Calu3 (cell line): ENCODE data around the gene BAG2. TPM values are rescaled to one million over a fixed set of nuclear protein-coding genes. Genes with fewer than 3 reads are reported as not detected.

Source experiments
- BruUV-seq: library from RNA; stranded (reverse); fragments of 400-500 nt; replicated peaks from 2 replicates; lab custom pipeline; 2021; lab: Mats Ljungman, UMichigan
- CTCF ChIA-PET: fragments of 300-600 bp; sonication (Branson Sonifier 250); formaldehyde crosslinking; loops from one replicate; lab custom pipeline; 2022; ENCODE audit warnings: antibody characterized with exemption; lab: Charles Lee
- DNase-seq: peaks from one replicate; pipeline ENCODE4 v3.0.0; 2022
- H3K27ac Mint-ChIP-seq: one replicate; pipeline ENCODE4 v1.8.0; 2022; ENCODE audit warnings: mixed read lengths; ENCODE audit not compliant: unreplicated experiment
- H3K27me3 Mint-ChIP-seq: one replicate; pipeline ENCODE4 v1.8.0; 2022; ENCODE audit warnings: mixed read lengths; ENCODE audit not compliant: unreplicated experiment
- H3K36me3 Mint-ChIP-seq: one replicate; pipeline ENCODE4 v1.8.0; 2022; ENCODE audit warnings: mild to moderate bottlenecking, moderate library complexity, mixed read lengths; ENCODE audit not compliant: insufficient read depth, unreplicated experiment
- H3K4me1 Mint-ChIP-seq: one replicate; pipeline ENCODE4 v1.8.0; 2022; ENCODE audit warnings: mild to moderate bottlenecking, low read depth, mixed read lengths; ENCODE audit not compliant: unreplicated experiment
- H3K4me3 Mint-ChIP-seq: one replicate; pipeline ENCODE4 v1.8.0; 2022; ENCODE audit warnings: mild to moderate bottlenecking, low read depth, moderate library complexity, mixed read lengths; ENCODE audit not compliant: unreplicated experiment
- H3K9me3 Mint-ChIP-seq: one replicate; pipeline ENCODE4 v1.8.0; 2022; ENCODE audit warnings: low read depth, mixed read lengths; ENCODE audit not compliant: unreplicated experiment
- intact Hi-C: fragments of 100-400 bp; cut with micrococcal nuclease; formaldehyde crosslinking; loops from one replicate; pipeline ENCODE4 v1.10.0; 2022; ENCODE audit not compliant: unreplicated experiment
- total RNA-seq: library from RNA; stranded (reverse); gene quantifications from 2 replicates; pipeline ENCODE4 v1.2.3, GENCODE V29; 2022
- TF ChIP-seq, protein P1 (sequence below): fragments of 200-600 bp; IDR thresholded peaks from one replicate; pipeline ENCODE4 v1.8.0; 2022; ENCODE audit warnings: antibody characterized with exemption; ENCODE audit not compliant: unreplicated experiment

Gene BAG2
- total RNA-seq, 1 experiment from 2014 or later: 12.1 TPM

DNA sequence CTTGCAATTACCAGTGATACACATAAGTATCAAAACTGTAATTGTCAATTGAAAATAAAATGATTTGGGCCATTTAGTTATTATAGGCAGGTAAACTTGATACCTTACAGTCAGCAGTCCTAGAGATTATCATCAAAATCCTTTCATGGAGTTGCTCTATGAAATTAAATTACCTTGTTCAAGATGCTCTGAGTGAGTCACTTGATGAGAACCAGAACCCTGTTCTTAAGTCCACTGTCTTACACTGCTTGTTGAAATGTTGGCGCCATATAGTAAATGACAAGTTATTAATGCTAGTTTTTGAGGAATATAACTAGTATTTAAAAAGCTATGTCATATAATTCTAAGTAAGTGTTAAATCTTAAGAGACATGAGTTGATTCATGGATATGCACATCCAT lies 37.2 kb upstream of the BAG2 start:
- TF ChIP-seq, protein P1, sequence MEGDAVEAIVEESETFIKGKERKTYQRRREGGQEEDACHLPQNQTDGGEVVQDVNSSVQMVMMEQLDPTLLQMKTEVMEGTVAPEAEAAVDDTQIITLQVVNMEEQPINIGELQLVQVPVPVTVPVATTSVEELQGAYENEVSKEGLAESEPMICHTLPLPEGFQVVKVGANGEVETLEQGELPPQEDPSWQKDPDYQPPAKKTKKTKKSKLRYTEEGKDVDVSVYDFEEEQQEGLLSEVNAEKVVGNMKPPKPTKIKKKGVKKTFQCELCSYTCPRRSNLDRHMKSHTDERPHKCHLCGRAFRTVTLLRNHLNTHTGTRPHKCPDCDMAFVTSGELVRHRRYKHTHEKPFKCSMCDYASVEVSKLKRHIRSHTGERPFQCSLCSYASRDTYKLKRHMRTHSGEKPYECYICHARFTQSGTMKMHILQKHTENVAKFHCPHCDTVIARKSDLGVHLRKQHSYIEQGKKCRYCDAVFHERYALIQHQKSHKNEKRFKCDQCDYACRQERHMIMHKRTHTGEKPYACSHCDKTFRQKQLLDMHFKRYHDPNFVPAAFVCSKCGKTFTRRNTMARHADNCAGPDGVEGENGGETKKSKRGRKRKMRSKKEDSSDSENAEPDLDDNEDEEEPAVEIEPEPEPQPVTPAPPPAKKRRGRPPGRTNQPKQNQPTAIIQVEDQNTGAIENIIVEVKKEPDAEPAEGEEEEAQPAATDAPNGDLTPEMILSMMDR: no peak
- Mint-ChIP-seq H3K9me3 (no peaks in the 10 kb centered on the region), H3K27me3 (no peaks in the 10 kb centered on the region), H3K36me3 (no peaks in the 10 kb centered on the region), H3K4me1 (no peaks in the 10 kb centered on the region), H3K4me3 (no peak overlapping the region), H3K27ac (no peak overlapping the region)
- intact Hi-C loops: no loop called here
- no TSS peak for BruUV-seq
- DNase-seq: no peak
- CTCF ChIA-PET: interaction anchor here (0.5 kb wide), 1 partner anchor 8 kb away, joined by 3 read pairs; no protein-coding TSS in a partner anchor

DNA sequence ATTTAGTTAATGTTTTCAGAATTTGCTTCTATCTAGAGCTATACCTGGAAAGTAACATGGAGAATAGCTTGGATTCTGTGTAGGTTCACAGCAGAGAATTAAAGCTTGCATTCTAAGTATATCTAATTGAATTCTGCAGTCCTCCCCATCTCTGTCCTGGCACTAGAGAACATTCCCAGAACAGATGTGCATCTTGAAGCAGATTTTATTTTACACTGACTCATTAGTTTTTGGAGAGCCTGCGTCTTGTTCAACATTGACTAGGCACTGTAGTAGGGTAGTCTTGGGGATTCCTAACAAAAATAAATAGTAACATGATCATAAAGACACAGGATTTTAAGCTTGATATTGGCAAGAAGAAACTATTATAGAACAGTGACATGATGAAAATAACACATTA lies 36.2 kb upstream of the BAG2 start:
- H3K9me3 Mint-ChIP-seq: no peaks in the 10 kb centered on the region
- CTCF ChIA-PET: no interaction called here

DNA sequence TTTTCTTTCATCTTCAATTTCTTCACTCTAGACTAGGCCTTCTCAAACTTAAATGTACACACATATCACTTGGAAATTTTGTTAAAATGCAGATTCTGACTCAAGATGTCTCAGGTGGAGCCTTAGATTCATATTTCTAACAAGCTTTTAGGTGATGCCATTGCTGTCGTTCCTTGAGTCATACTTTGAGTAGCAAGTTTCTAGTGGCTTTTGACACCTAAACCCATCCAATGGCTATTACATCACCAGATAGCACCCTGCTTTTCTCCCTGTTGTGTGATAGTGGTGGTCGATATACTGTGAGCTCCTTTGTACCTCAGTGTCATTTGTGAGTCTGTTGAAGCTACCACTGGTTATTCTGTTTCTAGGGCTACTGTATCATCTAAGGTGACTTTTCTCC lies 34.8 kb upstream of the BAG2 start:
- intact Hi-C loops: no loop called here
- CTCF ChIA-PET: no interaction called here
- TF ChIP-seq, protein P1: no peak

More for the DNA sequence above, 36.2 kb upstream of the BAG2 start:
- no peaks in the 10 kb centered on the region for H3K27me3 Mint-ChIP-seq
- TF ChIP-seq, protein P1: no peak
- H3K27ac Mint-ChIP-seq: no peak overlapping the region
- H3K4me1 Mint-ChIP-seq: no peaks in the 10 kb centered on the region
- H3K36me3 Mint-ChIP-seq: no peaks in the 10 kb centered on the region
- DNase-seq: no peak
- no peak overlapping the region for H3K4me3 Mint-ChIP-seq
- intact Hi-C loops: no loop called here
- BruUV-seq: no TSS peak

DNA sequence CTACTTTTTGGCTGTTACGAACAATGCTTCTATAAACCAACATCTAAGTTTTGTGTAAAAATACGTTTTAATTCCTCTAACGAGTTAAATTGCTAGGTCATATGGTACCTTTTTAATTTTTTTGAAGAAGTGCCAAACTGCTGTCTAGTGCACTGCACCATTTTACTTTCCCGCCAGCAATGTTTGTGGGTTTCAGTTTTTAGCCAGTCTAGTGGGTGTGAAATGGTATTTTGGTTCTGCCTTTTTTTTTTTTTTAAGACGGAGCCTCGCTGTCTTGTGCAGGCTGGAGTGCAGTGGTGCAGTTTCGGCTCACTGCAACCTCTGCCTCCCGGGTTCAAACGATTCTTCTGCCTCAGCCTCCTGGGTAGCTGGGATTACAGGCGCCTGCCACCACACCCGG lies 34.1 kb upstream of the BAG2 start:
- H3K4me3 Mint-ChIP-seq: no peak overlapping the region
- H3K4me1 Mint-ChIP-seq: no peaks in the 10 kb centered on the region
- no peaks in the 10 kb centered on the region for H3K27me3 Mint-ChIP-seq
- TF ChIP-seq, protein P1: no peak
- H3K36me3 Mint-ChIP-seq: no peaks in the 10 kb centered on the region
- no TSS peak for BruUV-seq
- no peak overlapping the region for H3K27ac Mint-ChIP-seq
- no peak for DNase-seq
- H3K9me3 Mint-ChIP-seq: no peaks in the 10 kb centered on the region
- intact Hi-C loops: no loop called here
- CTCF ChIA-PET: no interaction called here

More for the DNA sequence above, 34.8 kb upstream of the BAG2 start:
- Mint-ChIP-seq H3K27ac (no peak overlapping the region), H3K9me3 (no peaks in the 10 kb centered on the region), H3K4me3 (no peak overlapping the region), H3K27me3 (no peaks in the 10 kb centered on the region), H3K4me1 (no peaks in the 10 kb centered on the region), H3K36me3 (no peaks in the 10 kb centered on the region)
- BruUV-seq: no TSS peak
- DNase-seq: no peak
